C4-2B (cell line): ENCODE data around the gene ZNF213.

ENCODE experiments used
- H3K27ac ChIP-seq: fragments of 450-650 bp; 2 replicates; pipeline ENCODE4 v1.5.1; 2017
- ZFX ChIP-seq: fragments of 450-650 bp; IDR thresholded peaks from 2 replicates; pipeline ENCODE4 v1.6.1; 2017
- TF ChIP-seq, protein P1 (sequence below): fragments of 450-650 bp; conservative IDR thresholded peaks from 2 replicates; pipeline ENCODE4 v1.5.1; 2017; ENCODE audit warnings: mild to moderate bottlenecking

The ZNF213 gene

GRCh38 chr16:3127745-3128144 lies 7.1 kb upstream of the ZNF213 start:
- TF ChIP-seq ZFX: no peak
- TF ChIP-seq, protein P1, sequence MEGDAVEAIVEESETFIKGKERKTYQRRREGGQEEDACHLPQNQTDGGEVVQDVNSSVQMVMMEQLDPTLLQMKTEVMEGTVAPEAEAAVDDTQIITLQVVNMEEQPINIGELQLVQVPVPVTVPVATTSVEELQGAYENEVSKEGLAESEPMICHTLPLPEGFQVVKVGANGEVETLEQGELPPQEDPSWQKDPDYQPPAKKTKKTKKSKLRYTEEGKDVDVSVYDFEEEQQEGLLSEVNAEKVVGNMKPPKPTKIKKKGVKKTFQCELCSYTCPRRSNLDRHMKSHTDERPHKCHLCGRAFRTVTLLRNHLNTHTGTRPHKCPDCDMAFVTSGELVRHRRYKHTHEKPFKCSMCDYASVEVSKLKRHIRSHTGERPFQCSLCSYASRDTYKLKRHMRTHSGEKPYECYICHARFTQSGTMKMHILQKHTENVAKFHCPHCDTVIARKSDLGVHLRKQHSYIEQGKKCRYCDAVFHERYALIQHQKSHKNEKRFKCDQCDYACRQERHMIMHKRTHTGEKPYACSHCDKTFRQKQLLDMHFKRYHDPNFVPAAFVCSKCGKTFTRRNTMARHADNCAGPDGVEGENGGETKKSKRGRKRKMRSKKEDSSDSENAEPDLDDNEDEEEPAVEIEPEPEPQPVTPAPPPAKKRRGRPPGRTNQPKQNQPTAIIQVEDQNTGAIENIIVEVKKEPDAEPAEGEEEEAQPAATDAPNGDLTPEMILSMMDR: no peak
- H3K27ac ChIP-seq: no peak overlapping the region

GRCh38 chr16:3129137-3130131 lies 5.4 kb upstream of the ZNF213 start:
- TF ChIP-seq, protein P1: peak; percentile 97
- TF ChIP-seq ZFX: no peak
- peak overlapping the region; percentile 75 for H3K27ac ChIP-seq

DNA sequence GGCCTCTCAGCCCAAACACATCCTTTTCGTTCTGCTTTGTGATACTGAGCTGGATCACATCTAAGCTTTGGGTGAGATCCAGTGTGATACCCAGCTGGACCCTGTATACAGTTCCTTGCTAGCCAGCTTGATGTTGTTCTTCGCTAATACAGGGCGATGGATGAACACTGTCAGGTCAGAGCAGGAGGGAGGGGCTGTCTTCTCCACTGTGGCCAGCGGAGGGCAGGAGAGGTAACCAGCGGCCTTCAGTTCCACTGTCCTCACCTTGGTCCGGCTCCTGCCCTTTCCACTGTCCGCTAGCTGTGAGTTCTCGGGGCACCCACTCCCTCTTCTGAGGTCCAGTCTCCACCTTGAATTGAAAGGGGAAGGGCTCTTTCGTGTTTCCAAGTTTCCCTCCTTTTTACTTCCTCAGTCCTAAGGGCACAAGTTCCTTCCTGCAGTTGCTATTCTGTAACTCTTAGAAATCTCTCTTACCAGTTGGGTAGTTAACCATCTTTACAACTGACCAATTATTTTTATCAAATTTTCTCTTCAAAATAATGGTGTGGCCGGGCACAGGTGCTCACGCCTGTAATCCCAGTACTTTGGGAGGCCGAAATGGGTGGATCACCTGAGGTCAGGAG lies 3.0 kb upstream of the ZNF213 start:
- no peak for TF ChIP-seq ZFX
- TF ChIP-seq, protein P1: peak; percentile 78
- no peak overlapping the region for H3K27ac ChIP-seq

DNA sequence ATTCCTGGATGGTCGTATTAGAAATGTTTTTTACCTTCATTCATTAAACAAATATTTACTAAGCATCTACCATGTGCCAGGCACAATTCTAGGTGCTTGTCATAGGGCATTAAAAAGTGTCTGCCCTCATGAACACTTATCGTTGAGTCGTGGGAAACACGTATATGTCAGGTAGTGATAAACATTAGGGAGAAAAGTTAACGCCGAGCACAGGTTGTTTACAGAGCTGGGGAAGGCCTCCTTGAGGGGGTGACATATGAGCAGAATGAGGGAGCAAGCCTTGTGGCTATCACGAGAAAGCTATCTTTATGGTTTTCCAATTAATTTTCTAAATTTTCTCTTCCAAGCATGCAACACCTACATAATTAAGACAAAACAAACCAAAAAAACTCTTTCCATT lies 985 bp upstream of the ZNF213 start:
- peak overlapping the region; percentile 85 for H3K27ac ChIP-seq
- TF ChIP-seq ZFX: no peak
- TF ChIP-seq, protein P1: no peak

DNA sequence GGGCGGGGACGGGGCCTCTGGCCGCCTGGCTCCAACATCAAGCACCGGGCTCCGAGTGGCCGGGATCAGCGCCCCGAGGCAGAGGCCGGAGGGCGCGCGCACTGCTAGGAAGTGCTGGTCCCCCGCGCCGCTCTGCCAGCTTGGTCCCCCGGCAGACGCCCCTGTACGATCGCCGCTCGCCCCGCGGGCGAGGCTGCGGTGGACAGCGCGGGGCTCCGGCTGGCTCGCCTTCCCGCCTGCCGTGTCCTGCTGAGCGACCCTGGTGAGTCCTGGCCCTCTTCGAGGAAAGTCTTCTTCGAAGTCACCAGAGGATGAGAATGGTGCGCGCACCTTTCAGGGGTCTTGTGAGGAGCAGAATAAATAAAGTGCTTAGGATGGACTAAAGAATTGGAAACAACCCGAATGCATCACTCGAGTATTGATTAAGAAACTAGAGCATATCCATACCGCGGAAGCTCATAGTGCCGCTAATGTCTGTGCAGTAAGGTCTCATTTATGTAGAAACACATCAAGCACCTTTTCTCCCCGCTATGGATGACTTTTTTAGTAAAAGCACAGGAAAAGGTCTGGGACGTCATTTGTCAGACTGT lies 392 bp downstream of the ZNF213 start:
- TF ChIP-seq ZFX: no peak
- TF ChIP-seq, protein P1: no peak

DNA sequence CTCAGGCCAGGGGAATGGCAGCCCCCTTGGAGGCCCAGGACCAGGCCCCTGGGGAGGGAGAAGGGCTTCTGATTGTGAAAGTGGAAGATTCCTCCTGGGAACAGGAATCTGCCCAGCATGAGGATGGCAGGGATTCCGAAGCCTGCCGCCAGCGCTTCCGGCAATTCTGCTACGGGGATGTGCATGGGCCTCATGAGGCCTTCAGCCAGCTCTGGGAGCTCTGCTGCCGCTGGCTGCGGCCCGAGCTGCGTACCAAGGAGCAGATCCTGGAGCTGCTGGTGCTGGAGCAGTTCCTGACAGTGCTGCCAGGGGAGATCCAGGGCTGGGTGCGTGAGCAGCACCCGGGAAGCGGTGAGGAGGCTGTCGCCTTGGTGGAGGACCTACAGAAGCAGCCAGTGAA lies 2.4 kb downstream of the ZNF213 start:
- no peak overlapping the region for H3K27ac ChIP-seq
- TF ChIP-seq, protein P1: no peak
- TF ChIP-seq ZFX: no peak

More for the DNA sequence above, 392 bp downstream of the ZNF213 start:
- peak overlapping the region; percentile 85 for H3K27ac ChIP-seq

- no peak for TF ChIP-seq ZFX
- TF ChIP-seq, protein P1: no peak
- no peak overlapping the region for H3K27ac ChIP-seq
Measured at GRCh38 chr16:3138342-3138741, 3.5 kb downstream of the ZNF213 start.
